Measurements from ENCODE around the gene ARHGEF16.

DNA sequence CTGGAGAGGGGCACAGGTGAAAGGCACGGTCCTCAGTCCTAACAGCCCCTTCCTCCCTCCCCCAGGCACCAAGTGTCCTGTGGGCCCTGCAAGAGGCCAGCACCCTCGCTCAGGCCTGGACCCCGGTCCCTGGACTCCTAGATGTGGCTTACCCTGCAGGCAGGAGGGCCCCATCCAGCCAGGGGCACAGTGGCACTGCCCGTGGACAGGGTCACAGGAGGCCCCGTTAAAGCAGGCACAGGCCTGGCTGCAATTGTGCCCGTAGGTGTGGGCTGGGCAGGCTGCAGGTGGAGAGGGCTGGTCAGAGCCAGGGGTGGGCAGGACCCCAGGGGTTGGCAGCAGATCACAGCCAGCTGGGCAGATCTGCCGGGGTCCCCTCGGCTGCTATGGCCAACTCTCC is 44.5 kb downstream of the ARHGEF16 start:
- TF ChIP-seq EP300 (IDR thresholded peaks at IDR 0.05): no peak
- TF ChIP-seq POLR2AphosphoS5 (IDR thresholded peaks at IDR 0.05): no peak
